LNCaP clone FGC (cell line): Measurements from ENCODE around the gene EIF5A.

Source experiments
- DNase-seq: peaks from one replicate; pipeline ENCODE4 v3.0.0-alpha.2; 2011; ENCODE audit warnings: low read depth
- H3K4me3 ChIP-seq: 2 replicates; pipeline ENCODE4 v1.5.1; 2011; ENCODE audit warnings: mild to moderate bottlenecking, low read depth, low read length, control low read depth
- CTCF ChIP-seq: IDR thresholded peaks from 2 replicates; pipeline ENCODE4 v1.5.1; 2012; ENCODE audit warnings: mild to moderate bottlenecking; ENCODE audit not compliant: control insufficient read depth, insufficient read depth; ENCODE audit errors: extremely low read depth

Gene EIF5A

GRCh38 chr17:7306911-7307685, at the start of gene EIF5A:
TSS of gene EIF5A (plus strand) at chr17:7307628. CDS start at chr17:7309636, 2,008 bp downstream.
- no peak for TF ChIP-seq CTCF
- DNase-seq, result peak; percentile 97
- H3K4me3 ChIP-seq, result peak within 1 kb of the TSS; percentile 66

- DNase-seq, result no peak
- H3K4me3 ChIP-seq, result no peak overlapping the region
- TF ChIP-seq CTCF, result no peak
These were observed 48.5 kb upstream of the EIF5A start for GRCh38 chr17:7258731-7259554.

GRCh38 chr17:7259555-7259889, 47.9 kb upstream of the EIF5A start:
- TF ChIP-seq CTCF, result no peak
- H3K4me3 ChIP-seq, result no peak overlapping the region
- no peak for DNase-seq

GRCh38 chr17:7260151-7260550, 47.3 kb upstream of the EIF5A start:
- TF ChIP-seq CTCF, result no peak
- peak overlapping the region; percentile 96 for H3K4me3 ChIP-seq
- DNase-seq, result no peak

- no peak for TF ChIP-seq CTCF
These were observed 46.6 kb upstream of the EIF5A start for GRCh38 chr17:7260651-7261378.

GRCh38 chr17:7261379-7262191, 45.8 kb upstream of the EIF5A start:
- TF ChIP-seq CTCF, result no peak
- DNase-seq, result no peak
- H3K4me3 ChIP-seq, result peak overlapping the region; percentile 96

More at GRCh38 chr17:7260651-7261378, 46.6 kb upstream of the EIF5A start:
- no peak for DNase-seq
- peak overlapping the region; percentile 96 for H3K4me3 ChIP-seq
